K562 (cell line): ENCODE results near the gene TRIOBP. TPM values are rescaled to one million over a fixed set of nuclear protein-coding genes. Genes with fewer than 3 reads are reported as not detected.

Experiments used
- ARID1B ChIP-seq: fragments of 450-650 bp; IDR thresholded peaks from 2 replicates; pipeline ENCODE4 v1.6.1; 2016; ENCODE audit warnings: antibody characterized with exemption, mild to moderate bottlenecking, inconsistent platforms
- ESRRA ChIP-seq: fragments of 450-650 bp; IDR thresholded peaks from 2 replicates; pipeline ENCODE4 v1.6.1; 2014; ENCODE audit warnings: low read depth, mild to moderate bottlenecking, moderate library complexity, borderline replicate concordance
- ETV5 ChIP-seq: sonication (generic); formaldehyde crosslinking; IDR thresholded peaks from 2 replicates; pipeline ENCODE4 v1.4.0; 2020; ENCODE audit warnings: low read depth, mild to moderate bottlenecking, missing genetic modification reagents
- HNRNPK ChIP-seq: fragments of 200-400 bp; formaldehyde crosslinking; IDR thresholded peaks from one replicate; pipeline ENCODE4 v1.6.1; 2018; ENCODE audit warnings: mild to moderate bottlenecking, low read depth, low read length; ENCODE audit not compliant: poor library complexity, severe bottlenecking
- HNRNPL ChIP-seq: fragments of 200-400 bp; formaldehyde crosslinking; IDR thresholded peaks from 2 replicates; pipeline ENCODE4 v1.6.1; 2017; ENCODE audit warnings: low read depth, mild to moderate bottlenecking, low read length
- ID3 ChIP-seq, 2 experiments: fragments of 250-450 bp in 1 of 2; fragments of 450-650 bp in 1 of 2; sonication (Bioruptor Pico) in 1 of 2; IDR thresholded peaks; 2 replicates each; pipeline versions ENCODE4 v1.6.1 to v1.8.0; 2016 to 2021; ENCODE audit warnings: mild to moderate bottlenecking in 2 of 2, moderate library complexity in 2 of 2, missing compliant biosample characterization in 1 of 2, missing genetic modification characterization in 1 of 2
- MEIS2 ChIP-seq: fragments of 450-650 bp; IDR thresholded peaks from 2 replicates; pipeline ENCODE4 v1.6.1; 2014; ENCODE audit warnings: mild to moderate bottlenecking; ENCODE audit not compliant: partially characterized antibody
- PBX2 ChIP-seq, 2 experiments: IDR thresholded peaks in 1 of 2; conservative IDR thresholded peaks in 1 of 2; 2 replicates each; pipeline ENCODE4 v1.6.1; 2016; ENCODE audit warnings: low read depth in 2 of 2, mild to moderate bottlenecking in 1 of 2, missing compliant biosample characterization in 1 of 2, missing genetic modification characterization in 1 of 2, moderate library complexity in 1 of 2
- POLR2H ChIP-seq: IDR thresholded peaks from 2 replicates; pipeline ENCODE4 v1.6.1; 2016; ENCODE audit warnings: missing genetic modification characterization, low read depth, mild to moderate bottlenecking, control low read depth, missing compliant biosample characterization, moderate library complexity
- RBM25 ChIP-seq: fragments of 200-400 bp; formaldehyde crosslinking; IDR thresholded peaks from 2 replicates; pipeline ENCODE4 v1.6.1; 2018; ENCODE audit warnings: low read length, low read depth, moderate library complexity; ENCODE audit not compliant: severe bottlenecking
- RNF2 ChIP-seq: sonication (generic); IDR thresholded peaks from 2 replicates; pipeline ENCODE4 v1.6.1; 2016
- TBL1XR1 ChIP-seq, 2 experiments: IDR thresholded peaks; 2 replicates each; pipeline ENCODE4 v1.6.1; 2012; ENCODE audit warnings: improper control_type of control experiment in 2 of 2, low read length in 2 of 2, mild to moderate bottlenecking in 1 of 2
- USF1 ChIP-seq: sonication (generic); formaldehyde crosslinking; IDR thresholded peaks from 2 replicates; pipeline ENCODE4 v1.9.0; 2022; ENCODE audit warnings: mild to moderate bottlenecking, missing genetic modification reagents
- USF2 ChIP-seq: sonication (generic); formaldehyde crosslinking; IDR thresholded peaks from 2 replicates; pipeline ENCODE4 v1.5.0; 2020; ENCODE audit warnings: missing genetic modification reagents
- XRCC5 ChIP-seq: fragments of 200-400 bp; formaldehyde crosslinking; IDR thresholded peaks from 2 replicates; pipeline ENCODE4 v1.6.1; 2017; ENCODE audit warnings: low read depth, mild to moderate bottlenecking, low read length
- ZBTB1 ChIP-seq: sonication (generic); formaldehyde crosslinking; IDR thresholded peaks from 2 replicates; pipeline ENCODE4 v1.8.1; 2023; ENCODE audit warnings: missing genetic modification reagents, low read depth, mild to moderate bottlenecking, borderline replicate concordance
- ZC3H8 ChIP-seq: fragments of 450-650 bp; IDR thresholded peaks from 2 replicates; pipeline ENCODE4 v1.6.1; 2017
- ZNF134 ChIP-seq: fragments of 250-450 bp; sonication (Bioruptor Pico); conservative IDR thresholded peaks from 2 replicates; pipeline ENCODE4 v1.4.0; 2020
- polyA plus RNA-seq, 8 experiments: library from polyadenylated mRNA; depleted of rRNA in 4 of 8; stranded (reverse) in 5 of 8; unstranded in 3 of 8; fragments of >200 nt; fragmentation: Nextera tagmentation in 2 of 8; fragmentation: Illumina TruSeq in 1 of 8; extraction: Ambion mirVana in 2 of 8; extraction: Trizol in 1 of 8; gene quantifications; 2 replicates each; pipeline versions ENCODE4 v1.2.1 to v1.2.3, GENCODE V29; 2011 to 2014; ENCODE audit warnings: inconsistent platforms in 1 of 8, missing spikeins in 1 of 8
- total RNA-seq, 7 experiments: library from RNA; depleted of rRNA in 6 of 7; stranded (reverse); fragments of >200 nt in 6 of 7; fragmentation: Illumina TruSeq in 2 of 7; extraction: Trizol in 2 of 7; gene quantifications; 2 replicates each; pipeline versions ENCODE4 v1.2.1 to v1.2.3, GENCODE V29; 2011 to 2021; ENCODE audit warnings: low replicate concordance in 1 of 7

Gene TRIOBP
- total and polyA plus RNA-seq, 9 of the 15 experiments (the other 6 are each of a cell fraction or from before 2014, with no cell fraction given) = 0.24 to 13.8 (median 5.5) TPM

GRCh38 chr22:37777122-37777687, 80.4 kb downstream of the TRIOBP start (continued):
- no peak for TF ChIP-seq PBX2 (CRISPR knock-in tag; IDR thresholded peaks at IDR 0.05; ENCODE audit: low read depth)
- TF ChIP-seq PBX2 (tag; conservative IDR thresholded peaks at IDR 0.05; ENCODE audit: low read depth) = no peak
- TF ChIP-seq ZBTB1 (CRISPR knock-in tag) = peak; percentile 41; the same call in 1 of the 2 replicates
- TF ChIP-seq ARID1B = peak; percentile 35; the same call in 1 of the 2 replicates
- TF ChIP-seq RBM25 = peak; percentile 69
- no peak for TF ChIP-seq XRCC5
- TF ChIP-seq HNRNPL = no peak
- no peak for TF ChIP-seq ZC3H8
- no peak for TF ChIP-seq POLR2H (tag)
- no peak for TF ChIP-seq TBL1XR1 (IDR thresholded peaks at IDR 0.05; ENCODE audit: low read length in 2 of 2)
- TF ChIP-seq HNRNPK = no peak
- no peak for TF ChIP-seq ZNF134 (CRISPR knock-in tag)
- TF ChIP-seq ESRRA = 0 out of 2 replicates have a peak, but pooled peaks have one; percentile 22
- TF ChIP-seq ID3 (CRISPR knock-in tag; IDR thresholded peaks at IDR 0.05) = no peak
- TF ChIP-seq ID3 (tag; IDR thresholded peaks at IDR 0.05) = no peak
- peak; percentile 55; the same call in 1 of the 2 replicates for TF ChIP-seq USF1 (CRISPR knock-in tag)
- no peak for TF ChIP-seq MEIS2
- TF ChIP-seq USF2 (CRISPR knock-in tag) = peak; percentile 39
- TF ChIP-seq RNF2 = no peak
- no peak for TF ChIP-seq ETV5 (CRISPR knock-in tag)
